Adrenal gland (tissue), 5 donors: ENCODE measurements around the gene TMEM98.

ENCODE experiments used
- CTCF ChIP-seq, 6 experiments: fragments of 450-650 bp in 4 of 6; fragments of 200-600 bp in 2 of 6; sonication (generic) in 1 of 6; IDR thresholded peaks; 1 replicate in 5 of 6; 2 replicates in 1 of 6; pipeline versions ENCODE4 v1.5.1 to v1.8.0; 2016 to 2021; ENCODE audit warnings: antibody characterized with exemption in 6 of 6, mild to moderate bottlenecking in 2 of 6, moderate library complexity in 1 of 6
- POLR2A ChIP-seq, 2 donors: fragments of 450-650 bp; IDR thresholded peaks; one replicate each; pipeline ENCODE4 v1.6.1; 2017; ENCODE audit warnings: antibody characterized with exemption in 2 of 2, mild to moderate bottlenecking in 2 of 2, moderate library complexity in 1 of 2
- donor health status: DM: no; HTN: no; CAD: no.

GRCh38 chr17:32935726-32936125, 7.8 kb downstream of the TMEM98 start:
- TF ChIP-seq CTCF (IDR thresholded peaks at IDR 0.05) (no peak), POLR2A (IDR thresholded peaks at IDR 0.05) (no peak)
